GM19455 (cell line): ENCODE results near the gene ZNF593.

ENCODE experiments used
- ATAC-seq: cut with Tn5 transposase; IDR thresholded peaks from one replicate; pipeline ENCODE4 v1.9.1; 2021; ENCODE audit not compliant: unreplicated experiment

ZNF593 gene

GRCh38 chr1:26168410-26169197, 1.1 kb upstream of the ZNF593 start, which contains the start of gene C1orf232:
C1orf232 (minus strand) TSS chr1:26168963; CDS start chr1:26168499, 464 bp downstream.
- ATAC-seq = no peak

GRCh38 chr1:26169198-26169554, 532 bp upstream of the ZNF593 start:
- no peak for ATAC-seq

GRCh38 chr1:26170472-26170821, 739 bp downstream of the ZNF593 start:
- ATAC-seq = no peak

DNA sequence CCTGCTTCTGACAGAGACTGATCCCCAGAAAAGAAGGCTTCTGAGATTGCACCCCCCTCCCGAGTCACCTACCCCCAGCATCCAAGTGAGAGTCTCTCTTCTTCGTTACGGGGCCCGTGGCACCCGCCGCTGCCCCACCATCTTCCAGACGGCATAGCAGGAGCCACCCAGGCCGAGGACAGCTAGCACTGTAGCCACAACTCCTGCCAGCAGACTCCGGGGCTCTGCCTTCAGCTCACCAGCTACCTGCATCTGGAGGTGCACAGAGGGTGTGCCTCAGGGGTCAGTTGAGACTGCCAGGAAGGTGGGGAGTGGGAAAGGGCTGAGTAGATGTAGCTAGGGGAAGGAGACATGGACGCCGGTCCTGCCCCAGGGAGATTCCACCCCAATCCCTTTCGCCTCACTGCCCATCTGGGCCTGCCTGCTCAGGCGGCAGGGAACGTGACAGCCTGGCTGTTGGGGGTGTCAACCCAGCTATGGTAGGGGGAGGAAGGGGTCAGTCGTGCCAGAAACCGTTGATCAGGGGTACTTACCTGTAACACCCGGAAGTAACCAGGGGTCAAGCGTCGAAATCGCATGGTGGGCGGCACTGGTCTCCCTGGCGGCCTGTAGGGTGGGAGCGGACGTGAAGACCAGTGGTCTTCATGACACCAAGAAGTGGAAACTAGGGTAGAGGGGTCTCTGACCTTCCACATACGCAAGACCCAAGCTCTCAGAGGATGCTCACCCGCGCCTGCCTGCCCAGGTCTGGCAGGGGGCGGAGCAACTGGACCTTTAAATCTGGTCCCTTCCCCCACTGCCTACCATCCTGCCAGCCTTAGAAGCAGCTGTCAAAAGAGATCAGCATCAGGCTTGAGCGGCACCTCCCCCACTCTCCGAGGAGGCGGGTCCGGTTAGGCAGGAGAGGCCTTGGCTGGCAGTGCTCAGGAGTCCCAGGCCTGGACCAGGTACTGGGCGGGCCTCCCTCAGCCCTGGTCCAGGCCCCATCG, 1.7 kb downstream of the ZNF593 start, which contains the start of gene ZNF593OS:
Gene ZNF593OS, minus strand, starts transcription at position 749 of the 989 bp plus-strand sequence. Its CDS starts 171 bp downstream, at position 578.
- ATAC-seq = no peak

DNA sequence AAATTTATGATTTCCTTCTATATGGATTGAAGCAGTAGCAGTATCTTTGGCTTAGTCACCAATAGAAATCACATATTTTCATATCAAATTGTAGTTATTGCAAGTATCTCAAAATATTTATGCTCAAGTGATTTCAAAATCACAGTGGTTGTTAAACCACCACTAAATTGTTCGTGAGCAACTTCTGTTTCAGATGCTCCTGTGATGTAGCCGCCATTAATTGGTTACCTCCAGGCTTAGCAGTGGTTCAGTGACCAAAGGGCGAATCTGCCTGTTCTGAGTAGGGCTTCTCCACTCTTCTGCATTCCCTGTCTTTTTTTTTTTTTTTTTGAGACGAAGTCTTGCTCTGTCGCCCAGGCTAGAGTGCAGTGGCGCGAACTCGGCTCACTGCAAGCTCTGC, 5.6 kb downstream of the ZNF593 start:
- no peak for ATAC-seq

- ATAC-seq = no peak
These were observed 7.5 kb downstream of the ZNF593 start, which contains the start of gene CNKSR1 for GRCh38 chr1:26177182-26177684. CNKSR1 (plus strand) TSS chr1:26177491; CDS start chr1:26177548, 57 bp downstream.

- ATAC-seq = no peak
These were observed 10.3 kb downstream of the ZNF593 start for GRCh38 chr1:26180010-26180506.

- no peak for ATAC-seq
These were observed 12.1 kb downstream of the ZNF593 start for GRCh38 chr1:26181586-26182382.

GRCh38 chr1:26182383-26182696, 12.6 kb downstream of the ZNF593 start:
- no peak for ATAC-seq

- ATAC-seq = no peak
These were observed 14.4 kb downstream of the ZNF593 start for GRCh38 chr1:26184086-26184485.

DNA sequence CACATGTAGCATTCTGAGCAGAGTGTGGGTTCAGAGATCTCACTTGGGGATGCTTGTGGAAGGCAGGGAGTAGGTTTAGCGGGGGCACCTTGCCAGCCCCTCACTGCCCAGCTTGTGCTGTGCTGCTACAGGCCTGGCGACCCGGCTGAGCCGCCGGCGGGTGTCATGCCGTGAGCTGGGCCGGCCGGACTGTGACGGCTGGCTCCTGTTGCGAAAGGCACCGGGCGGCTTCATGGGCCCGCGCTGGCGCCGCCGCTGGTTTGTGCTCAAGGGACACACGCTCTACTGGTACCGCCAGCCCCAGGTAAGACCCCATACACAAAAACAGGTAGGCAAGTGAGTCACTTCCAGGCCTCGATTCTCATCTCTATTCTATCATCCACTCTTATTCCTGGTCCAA, 15.2 kb downstream of the ZNF593 start:
- ATAC-seq = no peak

- ATAC-seq = no peak
These were observed 18.2 kb downstream of the ZNF593 start for GRCh38 chr1:26187882-26188281.

- ATAC-seq = no peak
These were observed 18.8 kb downstream of the ZNF593 start for GRCh38 chr1:26188477-26188876.

GRCh38 chr1:26189331-26189730, 19.6 kb downstream of the ZNF593 start:
- ATAC-seq = no peak

GRCh38 chr1:26189751-26190275, 20.1 kb downstream of the ZNF593 start:
- ATAC-seq = no peak

DNA sequence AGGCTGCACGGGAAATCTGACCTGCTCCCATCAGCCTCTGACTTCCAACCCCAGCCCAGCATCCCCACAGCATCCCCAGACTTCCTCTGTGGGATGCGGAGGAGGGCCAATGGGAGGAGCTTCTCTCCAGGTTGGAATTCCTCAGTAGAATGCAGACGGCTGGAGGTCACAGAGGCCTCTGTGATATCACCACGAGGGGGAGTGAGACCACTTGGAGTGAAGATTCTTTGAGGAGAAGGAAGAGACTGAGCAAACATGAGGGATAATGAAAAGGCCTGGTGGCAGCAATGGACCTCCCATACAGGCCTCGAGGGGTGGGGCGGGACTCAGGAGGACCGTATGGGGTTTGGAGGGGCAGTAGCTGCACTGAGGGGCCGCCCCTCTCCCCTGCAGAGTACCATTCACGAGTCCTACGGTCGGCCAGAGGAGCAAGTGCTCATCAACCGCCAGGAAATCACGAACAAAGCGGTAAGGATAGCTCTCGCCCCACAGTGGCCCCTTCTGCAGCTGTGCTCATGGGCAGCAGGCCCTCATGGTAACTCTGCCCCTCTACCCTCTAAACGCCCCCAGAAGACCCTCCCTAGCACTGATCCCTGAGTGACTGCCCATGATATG, 20.8 kb downstream of the ZNF593 start, which contains the start of gene CATSPER4:
Gene CATSPER4, plus strand, starts transcription at position 230 of the 615 bp plus-strand sequence. Its CDS starts 26 bp downstream, at position 256.
- no peak for ATAC-seq

- ATAC-seq = no peak
These were observed 22.0 kb downstream of the ZNF593 start for GRCh38 chr1:26191739-26192138.

- no peak for ATAC-seq
These were observed 26.1 kb downstream of the ZNF593 start for GRCh38 chr1:26195805-26196204.

GRCh38 chr1:26197301-26197700, 27.6 kb downstream of the ZNF593 start:
- no peak for ATAC-seq

DNA sequence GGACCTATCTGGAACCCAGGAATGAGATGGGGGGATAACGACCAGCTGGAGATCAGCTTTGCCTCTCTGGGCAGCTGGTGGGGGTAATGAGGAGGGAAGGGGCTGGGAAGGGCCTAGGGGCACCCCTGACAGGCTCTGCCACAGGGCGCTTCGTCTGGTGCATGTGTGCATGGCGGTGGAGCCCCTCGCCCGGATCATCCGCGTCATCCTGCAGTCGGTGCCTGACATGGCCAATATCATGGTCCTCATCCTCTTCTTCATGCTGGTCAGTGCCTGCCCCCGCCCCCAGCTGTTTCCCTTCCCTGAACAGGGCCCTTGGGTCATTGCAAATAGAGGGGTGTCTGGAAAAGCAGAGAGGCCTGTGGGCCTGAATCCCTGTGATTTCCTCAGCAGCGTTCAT, 28.1 kb downstream of the ZNF593 start:
- no peak for ATAC-seq
